K562 (cell line): Measurements from ENCODE around the gene PIK3R4.

Experiments
- CTCF ChIP-seq, 3 experiments: IDR thresholded peaks in 2 of 3; conservative IDR thresholded peaks in 1 of 3; 2 replicates each; pipeline ENCODE4 v1.5.1; 2011 to 2012; ENCODE audit warnings: low read length in 3 of 3, mild to moderate bottlenecking in 3 of 3, control low read depth in 2 of 3, improper control_type of control experiment in 1 of 3, inconsistent platforms in 1 of 3, low read depth in 1 of 3, mixed read lengths in 1 of 3, moderate library complexity in 1 of 3; ENCODE audit not compliant: insufficient read depth in 2 of 3
- GABPA ChIP-seq: fragments of 200-800 bp; sonication (Bioruptor generic); conservative IDR thresholded peaks from 2 replicates; pipeline ENCODE4 v1.6.1; 2016; ENCODE audit warnings: low read depth, missing genetic modification characterization, missing compliant biosample characterization
- MYC ChIP-seq, 2 experiments: fragments of 250-450 bp in 1 of 2; sonication (Bioruptor Pico) in 1 of 2; IDR thresholded peaks; 2 replicates each; pipeline versions ENCODE4 v1.5.1 to v1.6.1; 2012 to 2021; ENCODE audit warnings: low read depth in 2 of 2, borderline replicate concordance in 1 of 2, improper control_type of control experiment in 1 of 2, low read length in 1 of 2, mild to moderate bottlenecking in 1 of 2, moderate library complexity in 1 of 2
- PYGO2 ChIP-seq: fragments of 450-650 bp; IDR thresholded peaks from 2 replicates; pipeline ENCODE4 v1.6.1; 2016; ENCODE audit warnings: mild to moderate bottlenecking, missing genetic modification characterization, moderate library complexity, missing compliant biosample characterization
- TAF1 ChIP-seq: IDR thresholded peaks from 2 replicates; pipeline ENCODE4 v1.6.1; 2011; ENCODE audit warnings: mild to moderate bottlenecking, low read length, moderate library complexity; ENCODE audit not compliant: insufficient read depth, control insufficient read depth, severe bottlenecking; ENCODE audit errors: extremely low read depth
- ZNF263 ChIP-seq: sonication (generic); formaldehyde crosslinking; IDR thresholded peaks from 2 replicates; pipeline ENCODE4 v1.8.0; 2022; ENCODE audit warnings: mild to moderate bottlenecking, missing genetic modification reagents, borderline replicate concordance

- TF ChIP-seq MYC (IDR thresholded peaks at IDR 0.05; ENCODE audit: low read depth, low read length), result no peak
- no peak for TF ChIP-seq MYC (CRISPR knock-in tag; IDR thresholded peaks at IDR 0.05; ENCODE audit: borderline replicate concordance, low read depth)
- TF ChIP-seq PYGO2, result no peak
- TF ChIP-seq CTCF (IDR thresholded peaks at IDR 0.05 in 2 of 3, conservative IDR thresholded peaks at IDR 0.05 in 1 of 3; ENCODE audit: insufficient read depth in 2 of 3, low read depth in 1 of 3, low read length in 3 of 3), result no peak
- TF ChIP-seq TAF1, result no peak
- TF ChIP-seq GABPA (tag), result no peak
- no peak for TF ChIP-seq ZNF263 (CRISPR knock-in tag)
Measured at GRCh38 chr3:130787422-130788068, 40.9 kb upstream of the PIK3R4 start.
